ENCODE results near the gene REPS2. TPM values are rescaled to one million over a fixed set of nuclear protein-coding genes. Genes with fewer than 3 reads are reported as not detected.
"Not testable (repeated sequence)": the region's sequence is repeated elsewhere in the genome, so short reads cannot be mapped to it uniquely, and the experiment has no call there.

Gene REPS2
- total and polyA plus RNA-seq, 2 donors: 1.7 to 3.6 TPM

- no peaks in the 10 kb centered on the region for H3K9me3 ChIP-seq (ENCODE audit: control insufficient read depth in 2 of 2, insufficient read depth in 1 of 2, low read length in 1 of 2)
- no peak for DNase-seq (ENCODE audit: low read depth in 6 of 9, low spot score in 9 of 9)
- no peak overlapping the region for H3K27ac ChIP-seq (ENCODE audit: low read depth in 1 of 2, low read length in 1 of 2)
- no peaks in the 10 kb centered on the region for H3K36me3 ChIP-seq (ENCODE audit: control insufficient read depth in 2 of 2, insufficient read depth in 2 of 2, low read length in 1 of 2)
- H3K27me3 ChIP-seq (ENCODE audit: control insufficient read depth in 2 of 2, insufficient read depth in 1 of 2, low read length in 1 of 2): no peaks in the 10 kb centered on the region
- no peak overlapping the region for H3K4me3 ChIP-seq (ENCODE audit: low read length in 2 of 2)
- H3K4me1 ChIP-seq (ENCODE audit: control insufficient read depth in 2 of 2, insufficient read depth in 2 of 2, low read length in 2 of 2): peaks cover 0 to 7% of the 10 kb centered on the region in 2 donors
- 96% methylated on average over 3 of the region's 3 CpGs for WGBS
Measured at GRCh38 chrX:16957751-16958150, 11.3 kb downstream of the REPS2 start.

- Histone ChIP-seq H3K27me3 (ENCODE audit: control insufficient read depth in 2 of 2, insufficient read depth in 1 of 2, low read length in 1 of 2) (no peaks in the 10 kb centered on the region), H3K27ac (ENCODE audit: low read depth in 1 of 2, low read length in 1 of 2) (no peak overlapping the region), H3K9me3 (ENCODE audit: control insufficient read depth in 2 of 2, insufficient read depth in 1 of 2, low read length in 1 of 2) (no peaks in the 10 kb centered on the region), H3K4me3 (ENCODE audit: low read length in 2 of 2) (no peak overlapping the region), H3K4me1 (ENCODE audit: control insufficient read depth in 2 of 2, insufficient read depth in 2 of 2, low read length in 2 of 2) (peaks cover 0 to 7% of the 10 kb centered on the region in 2 donors), H3K36me3 (ENCODE audit: control insufficient read depth in 2 of 2, insufficient read depth in 2 of 2, low read length in 1 of 2) (no peaks in the 10 kb centered on the region)
- WGBS: 90% methylated on average over 2 of the region's 2 CpGs
- DNase-seq (ENCODE audit: low read depth in 6 of 9, low spot score in 9 of 9): no peak
Measured at GRCh38 chrX:16958356-16958755, 11.9 kb downstream of the REPS2 start.

- not testable (repeated sequence) for H3K4me1 ChIP-seq (ENCODE audit: control insufficient read depth in 2 of 2, insufficient read depth in 2 of 2, low read length in 2 of 2); H3K9me3 ChIP-seq (ENCODE audit: control insufficient read depth in 2 of 2, insufficient read depth in 1 of 2, low read length in 1 of 2); H3K36me3 ChIP-seq (ENCODE audit: control insufficient read depth in 2 of 2, insufficient read depth in 2 of 2, low read length in 1 of 2); DNase-seq (ENCODE audit: low read depth in 6 of 9, low spot score in 9 of 9); H3K4me3 ChIP-seq (ENCODE audit: low read length in 2 of 2); H3K27ac ChIP-seq (ENCODE audit: low read depth in 1 of 2, low read length in 1 of 2); H3K27me3 ChIP-seq (ENCODE audit: control insufficient read depth in 2 of 2, insufficient read depth in 1 of 2, low read length in 1 of 2)
- WGBS: 98% methylated on average over 4 of the region's 4 CpGs
Measured at GRCh38 chrX:16962661-16963060, 16.2 kb downstream of the REPS2 start.

- H3K36me3 ChIP-seq (ENCODE audit: control insufficient read depth in 2 of 2, insufficient read depth in 2 of 2, low read length in 1 of 2): no peaks in the 10 kb centered on the region
- DNase-seq (ENCODE audit: low read depth in 6 of 9, low spot score in 9 of 9): no peak
- H3K27me3 ChIP-seq (ENCODE audit: control insufficient read depth in 2 of 2, insufficient read depth in 1 of 2, low read length in 1 of 2): no peaks in the 10 kb centered on the region
Measured at GRCh38 chrX:16963216-16963615, 16.8 kb downstream of the REPS2 start.

GRCh38 chrX:16964976-16965375 lies 18.5 kb downstream of the REPS2 start:
- not testable (repeated sequence) for H3K27ac ChIP-seq (ENCODE audit: low read depth in 1 of 2, low read length in 1 of 2); DNase-seq (ENCODE audit: low read depth in 6 of 9, low spot score in 9 of 9); H3K4me3 ChIP-seq (ENCODE audit: low read length in 2 of 2); H3K9me3 ChIP-seq (ENCODE audit: control insufficient read depth in 2 of 2, insufficient read depth in 1 of 2, low read length in 1 of 2); H3K36me3 ChIP-seq (ENCODE audit: control insufficient read depth in 2 of 2, insufficient read depth in 2 of 2, low read length in 1 of 2); H3K27me3 ChIP-seq (ENCODE audit: control insufficient read depth in 2 of 2, insufficient read depth in 1 of 2, low read length in 1 of 2); H3K4me1 ChIP-seq (ENCODE audit: control insufficient read depth in 2 of 2, insufficient read depth in 2 of 2, low read length in 2 of 2)
- 91% methylated on average over 21 of the region's 32 CpGs for WGBS

More at GRCh38 chrX:16963216-16963615, 16.8 kb downstream of the REPS2 start:
- WGBS: 98% methylated on average over 1 of the region's 1 CpG
- Histone ChIP-seq H3K4me1 (ENCODE audit: control insufficient read depth in 2 of 2, insufficient read depth in 2 of 2, low read length in 2 of 2) (no peaks in the 10 kb centered on the region), H3K27ac (ENCODE audit: low read depth in 1 of 2, low read length in 1 of 2) (no peak overlapping the region), H3K9me3 (ENCODE audit: control insufficient read depth in 2 of 2, insufficient read depth in 1 of 2, low read length in 1 of 2) (no peaks in the 10 kb centered on the region), H3K4me3 (ENCODE audit: low read length in 2 of 2) (no peak overlapping the region)

- Histone ChIP-seq H3K9me3 (ENCODE audit: control insufficient read depth in 2 of 2, insufficient read depth in 1 of 2, low read length in 1 of 2) (no peaks in the 10 kb centered on the region), H3K27me3 (ENCODE audit: control insufficient read depth in 2 of 2, insufficient read depth in 1 of 2, low read length in 1 of 2) (no peaks in the 10 kb centered on the region), H3K4me3 (ENCODE audit: low read length in 2 of 2) (no peak overlapping the region), H3K27ac (ENCODE audit: low read depth in 1 of 2, low read length in 1 of 2) (no peak overlapping the region), H3K36me3 (ENCODE audit: control insufficient read depth in 2 of 2, insufficient read depth in 2 of 2, low read length in 1 of 2) (no peaks in the 10 kb centered on the region), H3K4me1 (ENCODE audit: control insufficient read depth in 2 of 2, insufficient read depth in 2 of 2, low read length in 2 of 2) (no peaks in the 10 kb centered on the region)
- over 99% methylated on average over 2 of the region's 2 CpGs for WGBS
- no peak for DNase-seq (ENCODE audit: low read depth in 6 of 9, low spot score in 9 of 9)
Measured at GRCh38 chrX:16966752-16967448, 20.4 kb downstream of the REPS2 start.

- H3K4me1 ChIP-seq (ENCODE audit: control insufficient read depth in 2 of 2, insufficient read depth in 2 of 2, low read length in 2 of 2); H3K36me3 ChIP-seq (ENCODE audit: control insufficient read depth in 2 of 2, insufficient read depth in 2 of 2, low read length in 1 of 2); DNase-seq (ENCODE audit: low read depth in 6 of 9, low spot score in 9 of 9); H3K9me3 ChIP-seq (ENCODE audit: control insufficient read depth in 2 of 2, insufficient read depth in 1 of 2, low read length in 1 of 2); H3K27ac ChIP-seq (ENCODE audit: low read depth in 1 of 2, low read length in 1 of 2); H3K27me3 ChIP-seq (ENCODE audit: control insufficient read depth in 2 of 2, insufficient read depth in 1 of 2, low read length in 1 of 2); H3K4me3 ChIP-seq (ENCODE audit: low read length in 2 of 2): not testable (repeated sequence)
- WGBS: 91% methylated on average over 22 of the region's 29 CpGs
Measured at GRCh38 chrX:16968753-16969152, 22.3 kb downstream of the REPS2 start.

- 83% methylated on average over 5 of the region's 5 CpGs for WGBS
- Histone ChIP-seq H3K27me3 (ENCODE audit: control insufficient read depth in 2 of 2, insufficient read depth in 1 of 2, low read length in 1 of 2) (no peaks in the 10 kb centered on the region), H3K36me3 (ENCODE audit: control insufficient read depth in 2 of 2, insufficient read depth in 2 of 2, low read length in 1 of 2) (no peaks in the 10 kb centered on the region), H3K27ac (ENCODE audit: low read depth in 1 of 2, low read length in 1 of 2) (no peak overlapping the region), H3K4me1 (ENCODE audit: control insufficient read depth in 2 of 2, insufficient read depth in 2 of 2, low read length in 2 of 2) (no peaks in the 10 kb centered on the region), H3K9me3 (ENCODE audit: control insufficient read depth in 2 of 2, insufficient read depth in 1 of 2, low read length in 1 of 2) (no peaks in the 10 kb centered on the region), H3K4me3 (ENCODE audit: low read length in 2 of 2) (no peak overlapping the region)
- no peak for DNase-seq (ENCODE audit: low read depth in 6 of 9, low spot score in 9 of 9)
Measured at GRCh38 chrX:16970977-16971376, 24.5 kb downstream of the REPS2 start.

- no peak for DNase-seq (ENCODE audit: low read depth in 6 of 9, low spot score in 9 of 9)
- WGBS: 93% methylated on average over 2 of the region's 2 CpGs
- Histone ChIP-seq H3K27me3 (ENCODE audit: control insufficient read depth in 2 of 2, insufficient read depth in 1 of 2, low read length in 1 of 2) (no peaks in the 10 kb centered on the region), H3K27ac (ENCODE audit: low read depth in 1 of 2, low read length in 1 of 2) (no peak overlapping the region), H3K4me1 (ENCODE audit: control insufficient read depth in 2 of 2, insufficient read depth in 2 of 2, low read length in 2 of 2) (no peaks in the 10 kb centered on the region), H3K9me3 (ENCODE audit: control insufficient read depth in 2 of 2, insufficient read depth in 1 of 2, low read length in 1 of 2) (no peaks in the 10 kb centered on the region), H3K4me3 (ENCODE audit: low read length in 2 of 2) (no peak overlapping the region), H3K36me3 (ENCODE audit: control insufficient read depth in 2 of 2, insufficient read depth in 2 of 2, low read length in 1 of 2) (no peaks in the 10 kb centered on the region)
Measured at GRCh38 chrX:16971694-16972093, 25.2 kb downstream of the REPS2 start.
